GM21526 (cell line): Measurements from ENCODE around the gene PCDHGC5.

Experiments
- ATAC-seq: cut with Tn5 transposase; IDR thresholded peaks from one replicate; pipeline ENCODE4 v1.9.1; 2021; ENCODE audit warnings: moderate library complexity; ENCODE audit not compliant: unreplicated experiment, low FRiP score

Gene PCDHGC5

GRCh38 chr5:141511771-141512325 lies 23.0 kb downstream of the PCDHGC5 start:
- no peak for ATAC-seq

GRCh38 chr5:141512390-141512910 lies 23.6 kb downstream of the PCDHGC5 start:
- no peak for ATAC-seq

- ATAC-seq, result no peak
Measured at GRCh38 chr5:141512911-141513626, 24.2 kb downstream of the PCDHGC5 start.

- ATAC-seq, result peak; percentile 34
Measured at GRCh38 chr5:141513627-141514329, 24.9 kb downstream of the PCDHGC5 start.

- peak; percentile 2 for ATAC-seq
Measured at GRCh38 chr5:141514330-141515133, 25.7 kb downstream of the PCDHGC5 start.

- ATAC-seq, result no peak
Measured at GRCh38 chr5:141515141-141515540, 26.3 kb downstream of the PCDHGC5 start.

GRCh38 chr5:141515946-141516671 lies 27.2 kb downstream of the PCDHGC5 start:
- ATAC-seq, result no peak

- no peak for ATAC-seq
Measured at GRCh38 chr5:141516672-141517025, 27.8 kb downstream of the PCDHGC5 start.

- ATAC-seq, result no peak
Measured at GRCh38 chr5:141517312-141517711, 28.4 kb downstream of the PCDHGC5 start.

GRCh38 chr5:141517880-141518617 lies 29.2 kb downstream of the PCDHGC5 start:
- ATAC-seq, result no peak

GRCh38 chr5:141518618-141519015 lies 29.7 kb downstream of the PCDHGC5 start:
- no peak for ATAC-seq

- no peak for ATAC-seq
Measured at GRCh38 chr5:141519605-141520565, 31.0 kb downstream of the PCDHGC5 start.

- ATAC-seq, result no peak
Measured at GRCh38 chr5:141521244-141521781, 32.4 kb downstream of the PCDHGC5 start.

- no peak for ATAC-seq
Measured at GRCh38 chr5:141522301-141522700, 33.4 kb downstream of the PCDHGC5 start.

- no peak for ATAC-seq
Measured at GRCh38 chr5:141523991-141524390, 35.1 kb downstream of the PCDHGC5 start.

- peak; percentile 67 for ATAC-seq
Measured at GRCh38 chr5:141524604-141525597, 36.0 kb downstream of the PCDHGC5 start.

GRCh38 chr5:141525653-141526052 lies 36.8 kb downstream of the PCDHGC5 start:
- no peak for ATAC-seq
